Peyer's patch (tissue), 4 donors: ENCODE results near the gene SLC44A4. TPM values are rescaled to one million over a fixed set of nuclear protein-coding genes. Genes with fewer than 3 reads are reported as not detected.
A peak's percentile ranks its signal among the peaks of the same experiment; 100 is the strongest.
"Not testable (repeated sequence)": the region's sequence is repeated elsewhere in the genome, so short reads cannot be mapped to it uniquely, and the experiment has no call there.

ENCODE experiments used
- DNase-seq, 3 donors: peaks; one replicate each; pipeline ENCODE4 v3.0.0-alpha.2; 2017 to 2019
- H3K27ac ChIP-seq, 4 donors: fragments of 200-600 bp; sonication (generic); one replicate each; pipeline ENCODE4 v1.5.1; 2016 to 2019
- H3K27me3 ChIP-seq, 2 donors: fragments of 200-600 bp; sonication (generic); one replicate each; pipeline ENCODE4 v1.5.1; 2019
- H3K36me3 ChIP-seq, 3 donors: fragments of 200-600 bp; sonication (generic); one replicate each; pipeline ENCODE4 v1.5.1; 2016 to 2019
- H3K4me1 ChIP-seq, 4 donors: fragments of 200-600 bp; sonication (generic); one replicate each; pipeline ENCODE4 v1.5.1; 2016 to 2019
- H3K4me3 ChIP-seq, 4 donors: fragments of 200-600 bp; sonication (generic); 1 replicate in 3 of 4; 2 replicates in 1 of 4; pipeline ENCODE4 v1.5.1; 2016 to 2019; ENCODE audit warnings: mild to moderate bottlenecking in 1 of 4
- H3K9me3 ChIP-seq, 4 donors: fragments of 200-600 bp; sonication (generic); one replicate each; pipeline ENCODE4 v1.5.1; 2016 to 2019; ENCODE audit warnings: mild to moderate bottlenecking in 1 of 4
- CTCF ChIP-seq, 6 experiments: fragments of 450-650 bp in 4 of 6; fragments of 200-600 bp in 2 of 6; sonication (generic) in 1 of 6; IDR thresholded peaks; one replicate each; pipeline ENCODE4 v1.5.1; 2017 to 2019; ENCODE audit warnings: antibody characterized with exemption in 6 of 6, mild to moderate bottlenecking in 3 of 6, moderate library complexity in 1 of 6
- POLR2A ChIP-seq, 2 donors: fragments of 450-650 bp; IDR thresholded peaks; one replicate each; pipeline ENCODE4 v1.5.1; 2017; ENCODE audit warnings: antibody characterized with exemption in 2 of 2, mild to moderate bottlenecking in 2 of 2, moderate library complexity in 2 of 2
- small RNA-seq, 2 donors: library from RNA; depleted of rRNA; stranded (forward); fragments of <200 nt; gene quantifications; one replicate each; pipeline ENCODE3, GENCODE V24; 2016
- total RNA-seq, 4 donors: library from RNA; depleted of rRNA; stranded (reverse); fragments of >200 nt; gene quantifications; one replicate each; pipeline ENCODE4 v1.1.0, GENCODE V29; 2016

Gene SLC44A4
- total RNA-seq, 4 donors from 2014 or later = 64.4 to 508 (median 436) TPM

DNA sequence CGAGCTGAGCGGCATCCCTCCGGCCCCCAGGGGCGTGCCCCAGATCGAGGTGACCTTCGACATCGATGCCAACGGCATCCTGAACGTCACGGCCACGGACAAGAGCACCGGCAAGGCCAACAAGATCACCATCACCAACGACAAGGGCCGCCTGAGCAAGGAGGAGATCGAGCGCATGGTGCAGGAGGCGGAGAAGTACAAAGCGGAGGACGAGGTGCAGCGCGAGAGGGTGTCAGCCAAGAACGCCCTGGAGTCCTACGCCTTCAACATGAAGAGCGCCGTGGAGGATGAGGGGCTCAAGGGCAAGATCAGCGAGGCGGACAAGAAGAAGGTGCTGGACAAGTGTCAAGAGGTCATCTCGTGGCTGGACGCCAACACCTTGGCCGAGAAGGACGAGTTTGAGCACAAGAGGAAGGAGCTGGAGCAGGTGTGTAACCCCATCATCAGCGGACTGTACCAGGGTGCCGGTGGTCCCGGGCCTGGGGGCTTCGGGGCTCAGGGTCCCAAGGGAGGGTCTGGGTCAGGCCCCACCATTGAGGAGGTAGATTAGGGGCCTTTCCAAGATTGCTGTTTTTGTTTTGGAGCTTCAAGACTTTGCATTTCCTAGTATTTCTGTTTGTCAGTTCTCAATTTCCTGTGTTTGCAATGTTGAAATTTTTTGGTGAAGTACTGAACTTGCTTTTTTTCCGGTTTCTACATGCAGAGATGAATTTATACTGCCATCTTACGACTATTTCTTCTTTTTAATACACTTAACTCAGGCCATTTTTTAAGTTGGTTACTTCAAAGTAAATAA lies 61.5 kb downstream of the SLC44A4 start:
- not testable (repeated sequence) for H3K36me3 ChIP-seq, H3K27me3 ChIP-seq, H3K9me3 ChIP-seq
- DNase-seq = peak in 1 of 3 donors; percentile 47
- TF ChIP-seq CTCF (IDR thresholded peaks at IDR 0.05) = peak in 1 of 6 experiments; percentile 18
- Histone ChIP-seq H3K4me3 (peak overlapping the region; percentile 39 to 53 (median 48)), H3K4me1 (peaks cover 0 to 44% (median 4%) of the 10 kb centered on the region in 4 donors), H3K27ac (peak overlapping the region; percentile 67 to 96 (median 83))

GRCh38 chr6:31815025-31815838 lies 63.6 kb downstream of the SLC44A4 start, which contains the start of the genes HSPA1A and HSPA1L:
HSPA1A (plus strand) TSS chr6:31815543; CDS start chr6:31815757, 214 bp downstream.
HSPA1L (minus strand) TSS chr6:31815283; CDS start chr6:31811972, 3,311 bp downstream.
- H3K36me3 ChIP-seq = no peaks in the 10 kb centered on the region
- DNase-seq = peak; percentile 85 to 96 (median 92)
- H3K4me1 ChIP-seq = peaks cover 0 to 34% (median 4%) of the 10 kb centered on the region in 4 donors
- TF ChIP-seq CTCF (IDR thresholded peaks at IDR 0.05) (no peak), POLR2A (IDR thresholded peaks at IDR 0.05) (peak; percentile 98 to 100)
- H3K27me3 ChIP-seq = no peaks in the 10 kb centered on the region
- peak within 1 kb of the TSS; percentile 91 to 99 (median 96) for H3K27ac ChIP-seq
- peak within 1 kb of the TSS; percentile 59 to 78 (median 62) for H3K4me3 ChIP-seq
- H3K9me3 ChIP-seq = no peaks in the 10 kb centered on the region

GRCh38 chr6:31814677-31815024 lies 64.1 kb downstream of the SLC44A4 start:
- TF ChIP-seq POLR2A (IDR thresholded peaks at IDR 0.05) = peak; percentile 15 to 74
- TF ChIP-seq CTCF (IDR thresholded peaks at IDR 0.05) = no peak
- DNase-seq = peak; percentile 87 to 96 (median 93)

DNA sequence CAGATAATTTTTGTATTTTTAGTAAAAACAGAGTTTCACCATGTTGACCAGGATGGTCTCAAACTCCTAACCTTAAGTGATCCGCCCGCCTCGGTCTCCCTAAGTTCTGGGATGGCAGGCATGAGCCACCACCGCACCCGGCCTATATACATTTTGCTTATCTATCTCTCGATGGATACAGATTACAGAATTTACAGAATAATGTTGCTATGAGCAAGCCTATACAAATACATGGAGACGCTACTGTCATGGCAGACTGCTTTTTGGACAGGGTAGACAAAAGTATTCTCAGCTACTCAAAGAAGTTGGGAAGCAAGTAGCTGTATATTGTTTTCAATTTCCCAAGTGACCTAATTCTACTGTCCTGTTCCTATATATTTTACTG lies 65.3 kb downstream of the SLC44A4 start:
- no peaks in the 10 kb centered on the region for H3K27me3 ChIP-seq
- no peaks in the 10 kb centered on the region for H3K36me3 ChIP-seq
- H3K4me3 ChIP-seq = peak overlapping the region in 1 of 4 donors; percentile 63
- peak in 1 of 3 donors; percentile 48 for DNase-seq
- no peaks in the 10 kb centered on the region for H3K9me3 ChIP-seq
- peak overlapping the region; percentile 91 to 99 (median 96) for H3K27ac ChIP-seq
- peaks cover 0 to 16% (median under 1%) of the 10 kb centered on the region in 4 donors for H3K4me1 ChIP-seq
- no peak for TF ChIP-seq POLR2A (IDR thresholded peaks at IDR 0.05)
- TF ChIP-seq CTCF (IDR thresholded peaks at IDR 0.05) = no peak

More at GRCh38 chr6:31814677-31815024, 64.1 kb downstream of the SLC44A4 start:
- Histone ChIP-seq H3K27ac (peak overlapping the region; percentile 91 to 99 (median 96)), H3K4me3 (peak overlapping the region; percentile 59 to 78 (median 62)), H3K9me3 (no peaks in the 10 kb centered on the region), H3K27me3 (no peaks in the 10 kb centered on the region), H3K36me3 (no peaks in the 10 kb centered on the region), H3K4me1 (peaks cover 0 to 28% (median 4%) of the 10 kb centered on the region in 4 donors)

Small RNA genes within 50 kb of the gene (small RNA-seq; reads per million reads assigned to genes)
- gene SNORD48 = 291 to 560 reads per million in 2 donors
- 0 reads per million in 2 donors for gene SNORD52

Other genes with a start within 250 kb of the SLC44A4 start
- 100 to 1,000 TPM; 242 to 421 (median 323) TPM for gene BAG6, start 226.3 kb downstream of the SLC44A4 start, total RNA-seq
- 10 to 100 TPM in 3 of 4 donors, not detected in 1; 10.0 to 34.9 (median 10.9) TPM for gene APOM, start 223.1 kb downstream of the SLC44A4 start, total RNA-seq
- gene C6orf47, start 218.2 kb downstream of the SLC44A4 start, total RNA-seq = 10 to 100 TPM; 26.4 to 46.7 (median 37.2) TPM
- 10 to 100 TPM; 29.4 to 63.5 (median 41.9) TPM for gene GPANK1, start 214.0 kb downstream of the SLC44A4 start, total RNA-seq
- 100 to 1,000 TPM; 209 to 243 (median 227) TPM for gene CSNK2B, start 212.9 kb downstream of the SLC44A4 start, total RNA-seq
- 10 to 100 TPM in 3 of 4 donors, 1 to 10 TPM in 1; 7.2 to 25.6 (median 19.7) TPM for gene LY6G5B, start 209.0 kb downstream of the SLC44A4 start, total RNA-seq
- not detected for gene LY6G5C, start 197.9 kb downstream of the SLC44A4 start, total RNA-seq
- gene ABHD16A, start 175.7 kb downstream of the SLC44A4 start, total RNA-seq = 10 to 100 TPM; 44.1 to 92.6 (median 63.1) TPM
- not detected for gene LY6G6F, start 172.1 kb downstream of the SLC44A4 start, total RNA-seq
- gene LY6G6D, start 163.6 kb downstream of the SLC44A4 start, total RNA-seq = not detected
- gene LY6G6C, start 157.3 kb downstream of the SLC44A4 start, total RNA-seq = not detected
- gene MPIG6B, start 155.6 kb downstream of the SLC44A4 start, total RNA-seq = not detected
- 100 to 1,000 TPM in 1 of 4 donors, 10 to 100 TPM in 3; 25.6 to 136 (median 53.3) TPM for gene DDAH2, start 149.7 kb downstream of the SLC44A4 start, total RNA-seq
- gene CLIC1, start 142.5 kb downstream of the SLC44A4 start, total RNA-seq = 100 to 1,000 TPM; 207 to 307 (median 270) TPM
- 10 to 100 TPM; 21.4 to 72.6 (median 46.1) TPM for gene MSH5, start 139.0 kb downstream of the SLC44A4 start, total RNA-seq
- 10 to 100 TPM in 1 of 4 donors, 1 to 10 TPM in 3; 6.6 to 10.3 (median 9.5) TPM for gene SAPCD1, start 116.3 kb downstream of the SLC44A4 start, total RNA-seq
- gene VWA7, start 101.7 kb downstream of the SLC44A4 start, total RNA-seq = 10 to 100 TPM in 3 of 4 donors, not detected in 1; 16.8 to 26.0 (median 19.7) TPM
- 10 to 100 TPM; 33.9 to 53.6 (median 44.7) TPM for gene VARS1, start 83.2 kb downstream of the SLC44A4 start, total RNA-seq
- 10 to 100 TPM; 11.8 to 42.9 (median 19.1) TPM for gene LSM2, start 72.0 kb downstream of the SLC44A4 start, total RNA-seq
- gene HSPA1L, start 63.7 kb downstream of the SLC44A4 start, total RNA-seq = 1 to 10 TPM in 2 of 4 donors, under 1 TPM in 1, not detected in 1; 0.88 to 1.7 (median 1.5) TPM
- 100 to 1,000 TPM in 1 of 4 donors, 10 to 100 TPM in 3; 38.1 to 123 (median 67.0) TPM for gene HSPA1A, start 63.5 kb downstream of the SLC44A4 start, total RNA-seq
- 100 to 1,000 TPM in 3 of 4 donors, 10 to 100 TPM in 1; 85.7 to 199 (median 146) TPM for gene HSPA1B, start 51.3 kb downstream of the SLC44A4 start, total RNA-seq
- 100 to 1,000 TPM in 1 of 4 donors, 10 to 100 TPM in 3; 11.6 to 100 (median 81.8) TPM for gene NEU1, start 16.2 kb downstream of the SLC44A4 start, total RNA-seq
- 10 to 100 TPM; 25.0 to 75.1 (median 50.6) TPM for gene EHMT2, start 18.7 kb upstream of the SLC44A4 start, total RNA-seq
- gene ZBTB12, start 23.1 kb upstream of the SLC44A4 start, total RNA-seq = 1 to 10 TPM in 3 of 4 donors, not detected in 1; 1.0 to 5.0 (median 1.9) TPM
- 10 to 100 TPM; 15.3 to 63.2 (median 38.4) TPM for gene C2, start 48.7 kb upstream of the SLC44A4 start, total RNA-seq
- 100 to 1,000 TPM in 1 of 4 donors, 10 to 100 TPM in 3; 23.1 to 183 (median 89.9) TPM for gene CFB, start 67.1 kb upstream of the SLC44A4 start, total RNA-seq
- gene NELFE, start 80.0 kb upstream of the SLC44A4 start, total RNA-seq = 10 to 100 TPM; 45.4 to 59.7 (median 50.2) TPM
- 100 to 1,000 TPM in 2 of 4 donors, 10 to 100 TPM in 2; 81.3 to 130 (median 107) TPM for gene SKIC2, start 80.2 kb upstream of the SLC44A4 start, total RNA-seq
- gene DXO, start 93.1 kb upstream of the SLC44A4 start, total RNA-seq = 10 to 100 TPM; 15.1 to 47.9 (median 24.1) TPM
- gene C4A, start 103.1 kb upstream of the SLC44A4 start, total RNA-seq = 10 to 100 TPM; 13.7 to 56.9 (median 20.8) TPM
- 10 to 100 TPM; 11.0 to 80.0 (median 20.3) TPM for gene C4B, start 135.8 kb upstream of the SLC44A4 start, total RNA-seq
- 1 to 10 TPM in 1 of 4 donors, not detected in 3; 1.2 TPM for gene CYP21A2, start 159.4 kb upstream of the SLC44A4 start, total RNA-seq
- 100 to 1,000 TPM in 2 of 4 donors, 10 to 100 TPM in 2; 38.5 to 301 (median 117) TPM for gene TNXB, start 230.3 kb upstream of the SLC44A4 start, total RNA-seq
- 100 to 1,000 TPM in 3 of 4 donors, 10 to 100 TPM in 1; 75.3 to 408 (median 156) TPM for gene ATF6B, start 249.2 kb upstream of the SLC44A4 start, total RNA-seq